OCI-LY1 (cell line): ENCODE measurements around the gene MFRP.

Experiments used
- H2AFZ ChIP-seq: fragments of 200-600 bp; sonication (generic), shearing (Covaris generic); 2 replicates; pipeline ENCODE4 v1.6.0; 2014; ENCODE audit warnings: antibody characterized with exemption, mild to moderate bottlenecking, low read length
- H3F3A ChIP-seq: fragments of 200-600 bp; sonication (generic), shearing (Covaris generic); 2 replicates; pipeline ENCODE4 v1.6.0; 2014; ENCODE audit warnings: mild to moderate bottlenecking, antibody characterized with exemption, low read length, moderate library complexity; ENCODE audit not compliant: insufficient read depth
- H3K27ac ChIP-seq: fragments of 200-600 bp; sonication (generic); 2 replicates; pipeline ENCODE4 v1.5.1; 2014; ENCODE audit warnings: low read length, mixed run types, mild to moderate bottlenecking, low read depth; ENCODE audit not compliant: poor library complexity, severe bottlenecking
- H3K27me3 ChIP-seq: fragments of 200-600 bp; sonication (generic); 2 replicates; pipeline ENCODE4 v1.6.0; 2014; ENCODE audit warnings: antibody characterized with exemption, mild to moderate bottlenecking, low read length, moderate library complexity; ENCODE audit not compliant: insufficient read depth
- H3K36me3 ChIP-seq: fragments of 200-600 bp; sonication (generic); 2 replicates; pipeline ENCODE4 v1.6.1; 2014; ENCODE audit warnings: mild to moderate bottlenecking, antibody characterized with exemption, low read length, moderate library complexity, mixed read lengths; ENCODE audit not compliant: insufficient read depth
- H3K4me1 ChIP-seq: fragments of 200-600 bp; sonication (generic); 2 replicates; pipeline ENCODE4 v1.5.1; 2014; ENCODE audit warnings: mild to moderate bottlenecking, low read length, moderate library complexity; ENCODE audit not compliant: insufficient read depth, severe bottlenecking
- H3K4me2 ChIP-seq: fragments of 200-600 bp; sonication (generic), shearing (Covaris generic); 2 replicates; pipeline ENCODE4 v1.6.1; 2014; ENCODE audit warnings: low read length
- H3K4me3 ChIP-seq: fragments of 200-600 bp; sonication (generic); 2 replicates; pipeline ENCODE4 v1.5.1; 2014; ENCODE audit warnings: low read length, low read depth, mild to moderate bottlenecking, mixed read lengths; ENCODE audit not compliant: poor library complexity, severe bottlenecking
- H3K79me2 ChIP-seq: fragments of 200-600 bp; shearing (Covaris generic); 2 replicates; pipeline ENCODE4 v1.6.1; 2016; ENCODE audit warnings: mixed run types, low read length, mixed read lengths; ENCODE audit not compliant: insufficient read depth
- H3K9ac ChIP-seq: fragments of 200-600 bp; sonication (generic), shearing (Covaris generic); 2 replicates; pipeline ENCODE4 v1.6.1; 2014; ENCODE audit warnings: mild to moderate bottlenecking, low read length, mixed read lengths
- H3K9me2 ChIP-seq: fragments of 200-600 bp; sonication (generic), shearing (Covaris generic); 2 replicates; pipeline ENCODE4 v1.6.1; 2014; ENCODE audit warnings: low read depth, mild to moderate bottlenecking, low read length, mixed read lengths
- H3K9me3 ChIP-seq: fragments of 200-600 bp; shearing (Covaris generic); 2 replicates; pipeline ENCODE4 v1.6.1; 2014; ENCODE audit warnings: low read length, mixed read lengths
- H4K20me1 ChIP-seq: fragments of 200-600 bp; sonication (generic), shearing (Covaris generic); 2 replicates; pipeline ENCODE4 v1.6.0; 2016; ENCODE audit warnings: mild to moderate bottlenecking, low read length; ENCODE audit not compliant: insufficient read depth
- EZH2 ChIP-seq: fragments of 200-600 bp; sonication (generic), shearing (Covaris generic); IDR thresholded peaks from 2 replicates; pipeline ENCODE4 v1.8.0; 2017; ENCODE audit warnings: borderline replicate concordance, mixed run types, mild to moderate bottlenecking, antibody characterized with exemption, low read length, moderate library complexity, mixed read lengths
- TF ChIP-seq, protein P1 (sequence below): fragments of 200-600 bp; sonication (generic), shearing (Covaris generic); IDR thresholded peaks from 2 replicates; pipeline ENCODE4 v1.5.1; 2017; ENCODE audit warnings: mild to moderate bottlenecking, antibody characterized with exemption, low read length, moderate library complexity, mixed read lengths

Gene MFRP

DNA sequence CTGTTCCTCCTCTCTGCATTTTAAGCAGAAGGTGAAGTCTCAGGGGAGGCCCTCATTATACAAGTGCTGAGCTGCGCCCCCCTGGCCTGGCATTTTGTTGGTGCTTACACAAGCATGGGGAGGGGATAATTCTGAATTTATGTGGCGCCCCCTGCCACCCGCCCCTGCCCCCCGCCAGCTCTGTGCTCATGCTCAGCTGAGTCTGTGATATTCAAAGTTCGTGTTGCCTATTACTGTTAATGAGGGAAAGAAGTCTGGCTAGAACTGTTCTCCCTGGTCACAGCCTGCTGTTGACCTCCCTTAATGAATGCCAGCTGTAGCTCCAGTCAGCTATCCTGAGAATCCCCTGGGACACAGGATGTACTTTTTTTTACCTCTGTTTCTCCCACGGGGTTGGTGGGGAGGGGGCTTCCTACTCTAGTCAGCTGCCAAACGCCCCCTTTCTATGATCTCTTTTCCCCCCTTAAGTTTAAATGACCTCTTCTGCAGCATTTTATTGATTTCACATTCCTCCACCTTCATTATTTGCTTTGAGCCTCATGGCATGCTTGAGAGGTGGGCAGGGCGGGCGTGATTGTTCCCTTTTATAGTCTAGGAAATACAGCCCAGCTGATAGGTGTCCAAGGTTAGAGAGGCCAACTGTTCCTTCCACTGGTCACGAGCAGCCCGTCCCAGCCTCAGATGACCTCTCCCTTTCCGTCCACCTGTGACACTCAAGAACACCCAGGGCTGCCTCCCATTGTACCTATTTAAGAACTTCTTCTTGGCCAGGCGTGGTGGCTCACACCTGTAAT lies 22.8 kb upstream of the MFRP start:
- Histone ChIP-seq H3K9me2 (no peaks in the 10 kb centered on the region), H3K79me2 (no peaks in the 10 kb centered on the region), H3K4me2 (peak overlapping the region; percentile 38; the same call in 1 of the 2 replicates), H3K4me1 (peaks cover 80% of the 10 kb centered on the region), H4K20me1 (no peaks in the 10 kb centered on the region), H3K9ac (peak overlapping the region; percentile 46; the same call in 1 of the 2 replicates), H3K9me3 (no peaks in the 10 kb centered on the region), H3K36me3 (no peaks in the 10 kb centered on the region), H3K27ac (peak overlapping the region; percentile 94), H3K27me3 (no peaks in the 10 kb centered on the region), H2AFZ (no peak overlapping the region), H3F3A (no peaks in the 10 kb centered on the region), H3K4me3 (no peak overlapping the region)
- no peak for TF ChIP-seq EZH2
- TF ChIP-seq, protein P1, sequence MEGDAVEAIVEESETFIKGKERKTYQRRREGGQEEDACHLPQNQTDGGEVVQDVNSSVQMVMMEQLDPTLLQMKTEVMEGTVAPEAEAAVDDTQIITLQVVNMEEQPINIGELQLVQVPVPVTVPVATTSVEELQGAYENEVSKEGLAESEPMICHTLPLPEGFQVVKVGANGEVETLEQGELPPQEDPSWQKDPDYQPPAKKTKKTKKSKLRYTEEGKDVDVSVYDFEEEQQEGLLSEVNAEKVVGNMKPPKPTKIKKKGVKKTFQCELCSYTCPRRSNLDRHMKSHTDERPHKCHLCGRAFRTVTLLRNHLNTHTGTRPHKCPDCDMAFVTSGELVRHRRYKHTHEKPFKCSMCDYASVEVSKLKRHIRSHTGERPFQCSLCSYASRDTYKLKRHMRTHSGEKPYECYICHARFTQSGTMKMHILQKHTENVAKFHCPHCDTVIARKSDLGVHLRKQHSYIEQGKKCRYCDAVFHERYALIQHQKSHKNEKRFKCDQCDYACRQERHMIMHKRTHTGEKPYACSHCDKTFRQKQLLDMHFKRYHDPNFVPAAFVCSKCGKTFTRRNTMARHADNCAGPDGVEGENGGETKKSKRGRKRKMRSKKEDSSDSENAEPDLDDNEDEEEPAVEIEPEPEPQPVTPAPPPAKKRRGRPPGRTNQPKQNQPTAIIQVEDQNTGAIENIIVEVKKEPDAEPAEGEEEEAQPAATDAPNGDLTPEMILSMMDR = no peak

DNA sequence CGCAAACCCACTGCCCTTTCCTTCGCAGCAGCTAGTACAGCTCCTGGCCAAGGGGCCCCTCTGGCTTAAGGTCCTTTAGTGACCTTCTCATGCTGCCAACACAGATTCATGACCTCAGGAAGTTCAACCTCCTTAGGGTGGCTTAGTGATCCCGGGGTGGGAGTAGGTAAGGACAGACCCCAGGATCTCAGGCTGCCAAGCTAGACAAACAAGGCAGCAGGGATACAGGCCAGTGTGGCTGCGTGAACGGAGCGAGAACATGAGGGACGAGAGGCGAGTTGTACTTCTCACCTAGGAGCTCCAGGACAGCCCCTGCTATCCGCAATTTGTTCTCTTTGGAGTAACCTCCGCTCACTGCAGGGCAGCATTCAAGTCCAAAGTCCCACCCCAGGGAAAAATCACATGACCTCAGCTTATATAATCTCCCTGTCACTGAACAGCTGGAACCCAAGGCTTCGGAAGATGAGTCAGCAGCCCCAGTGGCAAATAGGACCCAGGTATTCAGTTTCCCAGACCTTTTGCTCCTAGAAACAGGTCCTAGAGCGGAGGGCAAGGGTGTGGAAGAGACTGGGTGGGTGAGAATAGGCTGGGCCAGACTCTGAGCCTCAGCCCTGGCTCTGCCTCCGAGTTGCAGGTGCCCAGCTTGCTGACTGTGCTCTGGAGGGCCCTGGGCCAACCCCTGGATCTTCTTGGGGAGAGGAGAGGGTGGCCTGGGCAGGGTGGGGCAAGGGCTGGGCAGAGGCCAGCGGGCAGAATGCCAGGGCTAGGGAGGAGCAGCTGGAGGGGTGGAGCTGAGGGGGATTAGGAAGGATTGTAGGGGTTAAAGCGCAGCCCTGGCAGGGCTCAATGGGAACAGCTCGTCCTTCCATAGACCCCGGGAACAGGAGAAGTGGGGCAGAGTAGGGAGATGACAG lies 21.9 kb upstream of the MFRP start:
- Histone ChIP-seq H2AFZ (no peak overlapping the region), H3K9me2 (no peaks in the 10 kb centered on the region), H3K4me3 (no peak overlapping the region), H3K9ac (peak overlapping the region; percentile 53; the same call in 1 of the 2 replicates), H3K36me3 (no peaks in the 10 kb centered on the region), H3K79me2 (no peaks in the 10 kb centered on the region), H3K4me1 (peaks cover 77% of the 10 kb centered on the region), H3K27me3 (no peaks in the 10 kb centered on the region), H3F3A (no peaks in the 10 kb centered on the region), H3K9me3 (no peaks in the 10 kb centered on the region), H3K27ac (peak overlapping the region; percentile 94), H3K4me2 (peak overlapping the region; percentile 39; the same call in 1 of the 2 replicates), H4K20me1 (no peaks in the 10 kb centered on the region)
- TF ChIP-seq EZH2 = no peak
- TF ChIP-seq, protein P1 = no peak

DNA sequence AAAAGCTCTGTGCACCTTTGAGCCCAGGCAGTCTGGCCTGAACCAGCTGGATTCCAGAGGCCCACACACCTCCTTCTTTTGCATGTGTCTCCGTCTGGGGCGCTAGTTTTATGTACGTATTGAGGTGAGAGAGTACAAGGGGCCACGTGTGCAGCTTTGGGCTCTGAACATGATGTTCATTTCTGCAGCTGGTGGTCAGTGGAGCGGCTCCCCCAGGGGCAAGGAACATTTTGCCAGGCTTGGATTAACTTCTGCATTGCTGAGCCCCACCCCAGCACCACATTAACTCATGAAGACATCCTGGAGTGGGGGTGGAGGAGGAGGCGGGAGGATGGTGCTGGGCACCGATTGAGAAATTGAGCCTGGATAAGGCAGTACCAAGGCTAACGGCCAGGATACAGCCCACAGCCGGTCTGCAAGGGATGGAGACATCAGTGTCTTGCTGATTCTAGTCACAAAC lies 21.2 kb upstream of the MFRP start:
- H3K4me2 ChIP-seq = peak overlapping the region; percentile 40; the same call in 1 of the 2 replicates
- no peaks in the 10 kb centered on the region for H3K9me2 ChIP-seq
- no peaks in the 10 kb centered on the region for H3K79me2 ChIP-seq
- TF ChIP-seq, protein P1 = no peak
- TF ChIP-seq EZH2 = no peak
- peak overlapping the region; percentile 53; the same call in 1 of the 2 replicates for H3K9ac ChIP-seq
- H3K36me3 ChIP-seq = no peaks in the 10 kb centered on the region
- H3F3A ChIP-seq = no peaks in the 10 kb centered on the region
- no peaks in the 10 kb centered on the region for H3K9me3 ChIP-seq
- H4K20me1 ChIP-seq = no peaks in the 10 kb centered on the region
- H3K4me3 ChIP-seq = no peak overlapping the region
- H3K27ac ChIP-seq = peak overlapping the region; percentile 94
- peaks cover 83% of the 10 kb centered on the region for H3K4me1 ChIP-seq
- no peak overlapping the region for H2AFZ ChIP-seq
- no peaks in the 10 kb centered on the region for H3K27me3 ChIP-seq
